Subcutaneous adipose tissue (tissue), 4 donors: ENCODE measurements around the gene LONP2. TPM values are rescaled to one million over a fixed set of nuclear protein-coding genes. Genes with fewer than 3 reads are reported as not detected.

ENCODE experiments used
- CTCF ChIP-seq: fragments of 450-650 bp; IDR thresholded peaks from one replicate; pipeline ENCODE4 v1.5.1; 2016; ENCODE audit warnings: low read depth, mild to moderate bottlenecking, control low read depth, antibody characterized with exemption, moderate library complexity
- total RNA-seq, 4 donors: library from RNA; depleted of rRNA; stranded (reverse); fragments of >200 nt; gene quantifications; one replicate each; pipeline ENCODE4 v1.1.0, GENCODE V29; 2016

LONP2 gene
- total RNA-seq, 4 donors from 2014 or later: 48.8 to 69.1 (median 55.1) TPM

- TF ChIP-seq CTCF: no peak
These were observed 17.5 kb downstream of the LONP2 start for GRCh38 chr16:48261569-48261968.

- TF ChIP-seq CTCF: no peak
These were observed 18.5 kb downstream of the LONP2 start for GRCh38 chr16:48262631-48263030.

- TF ChIP-seq CTCF: no peak
These were observed 24.9 kb downstream of the LONP2 start for GRCh38 chr16:48269011-48269410.

GRCh38 chr16:48271728-48272127, 27.6 kb downstream of the LONP2 start:
- TF ChIP-seq CTCF: no peak

- TF ChIP-seq CTCF: no peak
These were observed 28.8 kb downstream of the LONP2 start for GRCh38 chr16:48272837-48273421.

GRCh38 chr16:48274476-48274875, 30.4 kb downstream of the LONP2 start:
- TF ChIP-seq CTCF: no peak

GRCh38 chr16:48276102-48276501, 32.0 kb downstream of the LONP2 start:
- no peak for TF ChIP-seq CTCF
